8988T (cell line): Measurements from ENCODE around the gene KLK12.

Experiments
- DNase-seq: peaks from one replicate; pipeline ENCODE4 v3.0.0; 2011

KLK12 gene

GRCh38 chr19:51044327-51044726, 9.5 kb upstream of the KLK12 start:
- no peak for DNase-seq

GRCh38 chr19:51043497-51043896, 8.7 kb upstream of the KLK12 start:
- DNase-seq, result no peak

GRCh38 chr19:51040151-51040550, 5.3 kb upstream of the KLK12 start:
- DNase-seq, result no peak

GRCh38 chr19:51036519-51036918, 1.7 kb upstream of the KLK12 start:
- DNase-seq, result no peak

GRCh38 chr19:51031880-51032225, 2.9 kb downstream of the KLK12 start:
- DNase-seq, result no peak

- no peak for DNase-seq
Observed at GRCh38 chr19:51031220-51031879, 3.5 kb downstream of the KLK12 start.

GRCh38 chr19:51030631-51031030, 4.2 kb downstream of the KLK12 start:
- no peak for DNase-seq

- DNase-seq, result no peak
Observed at GRCh38 chr19:51029718-51030117, 5.1 kb downstream of the KLK12 start.

- DNase-seq, result no peak
Observed at GRCh38 chr19:51027873-51028272, 6.9 kb downstream of the KLK12 start.

- DNase-seq, result no peak
Observed at GRCh38 chr19:51027126-51027806, 7.5 kb downstream of the KLK12 start.

- no peak for DNase-seq
Observed at GRCh38 chr19:51026554-51026831, 8.3 kb downstream of the KLK12 start, which contains the start of gene KLK11. KLK11 (minus strand) TSS chr19:51026616; CDS start chr19:51025631, 985 bp downstream.

GRCh38 chr19:51025809-51026553, 8.8 kb downstream of the KLK12 start:
- no peak for DNase-seq

- DNase-seq, result no peak
Observed at GRCh38 chr19:51025401-51025800, 9.4 kb downstream of the KLK12 start.

GRCh38 chr19:51024924-51025323, 9.9 kb downstream of the KLK12 start:
- no peak for DNase-seq

GRCh38 chr19:51023946-51024345, 10.9 kb downstream of the KLK12 start:
- DNase-seq, result no peak

GRCh38 chr19:51022526-51022925, 12.3 kb downstream of the KLK12 start:
- DNase-seq, result no peak

GRCh38 chr19:51020988-51021651, 13.7 kb downstream of the KLK12 start:
- no peak for DNase-seq

GRCh38 chr19:51019544-51019925, 15.3 kb downstream of the KLK12 start, which contains the start of gene KLK10:
KLK10 (minus strand) TSS chr19:51019709; CDS start chr19:51019130, 579 bp downstream.
- DNase-seq, result no peak

- no peak for DNase-seq
Observed at GRCh38 chr19:51018745-51019543, 15.9 kb downstream of the KLK12 start.

GRCh38 chr19:51016798-51017683, 17.8 kb downstream of the KLK12 start:
- DNase-seq, result peak; percentile 91

- DNase-seq, result no peak
Observed at GRCh38 chr19:51015691-51016267, 19.0 kb downstream of the KLK12 start.
